IPS-20b (cell line): Measurements from ENCODE around the gene LRP1.
"Not testable (repeated sequence)": the region's sequence is repeated elsewhere in the genome, so short reads cannot be mapped to it uniquely, and the experiment has no call there.

ENCODE experiments used
- H3K27ac ChIP-seq: one replicate; pipeline ENCODE4 v1.5.1; 2013; ENCODE audit warnings: low read length
- H3K27me3 ChIP-seq: 2 replicates; pipeline ENCODE4 v1.6.1; 2013; ENCODE audit warnings: mild to moderate bottlenecking, low read length, inconsistent platforms; ENCODE audit not compliant: insufficient read depth
- H3K36me3 ChIP-seq: 2 replicates; pipeline ENCODE4 v1.6.1; 2013; ENCODE audit warnings: low read depth, mild to moderate bottlenecking, inconsistent platforms, low read length, moderate library complexity; ENCODE audit not compliant: insufficient read depth
- H3K4me1 ChIP-seq: 2 replicates; pipeline ENCODE4 v1.6.1; 2013; ENCODE audit warnings: mild to moderate bottlenecking, control low read depth, inconsistent platforms, low read length, moderate library complexity; ENCODE audit not compliant: insufficient read depth
- H3K4me3 ChIP-seq: 2 replicates; pipeline ENCODE4 v1.5.1; 2013; ENCODE audit warnings: mild to moderate bottlenecking, low read length, inconsistent platforms
- H3K9ac ChIP-seq: 2 replicates; pipeline ENCODE4 v1.6.1; 2013; ENCODE audit warnings: low read depth, mild to moderate bottlenecking, inconsistent platforms, low read length, moderate library complexity
- H3K9me3 ChIP-seq: 2 replicates; pipeline ENCODE4 v1.6.1; 2013; ENCODE audit warnings: mild to moderate bottlenecking, low read depth, low read length, inconsistent platforms; ENCODE audit not compliant: insufficient read depth

LRP1 gene

DNA sequence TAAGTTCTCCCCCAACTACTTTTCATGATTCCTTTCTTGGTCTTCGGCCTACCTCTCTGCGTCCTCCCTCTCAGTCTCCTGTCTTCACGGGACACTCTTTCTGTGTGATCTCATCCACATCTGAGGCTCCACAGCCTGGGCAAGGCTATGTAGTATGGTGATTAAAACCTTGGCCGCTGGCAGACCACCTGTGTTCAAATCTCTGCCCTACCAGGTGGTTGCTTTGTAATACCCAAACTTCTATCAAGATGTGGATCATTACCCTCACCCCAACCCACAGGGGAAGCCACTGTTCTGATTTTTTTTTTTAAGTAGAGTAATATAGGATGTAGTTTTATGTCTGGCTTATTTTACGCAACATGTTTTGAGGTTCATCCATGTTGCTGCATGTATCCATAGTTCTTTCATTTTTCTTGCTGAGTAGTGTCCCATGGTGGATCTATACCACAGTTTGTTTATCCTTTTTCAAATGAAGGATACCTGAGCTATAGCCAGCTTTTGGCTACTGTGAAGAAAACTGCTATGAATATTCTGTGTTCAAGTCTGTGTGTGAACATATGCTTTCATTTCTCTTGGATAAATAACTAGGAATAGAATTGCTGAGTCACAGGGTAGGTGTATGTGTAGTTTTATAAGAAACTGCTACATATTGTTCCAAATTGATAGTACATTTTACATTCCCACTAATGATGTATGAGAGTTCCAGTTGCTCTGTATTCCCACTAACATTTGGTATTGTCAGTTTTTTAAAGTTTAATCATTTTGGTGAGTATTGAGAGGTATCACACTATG, 8.8 kb upstream of the LRP1 start:
- no peaks in the 10 kb centered on the region for H3K4me1 ChIP-seq
- H3K9ac ChIP-seq: no peak overlapping the region
- H3K27me3 ChIP-seq: peaks cover 6% of the 10 kb centered on the region
- H3K4me3 ChIP-seq: no peak overlapping the region
- H3K9me3 ChIP-seq: no peaks in the 10 kb centered on the region
- H3K36me3 ChIP-seq: no peaks in the 10 kb centered on the region
- no peak overlapping the region for H3K27ac ChIP-seq

DNA sequence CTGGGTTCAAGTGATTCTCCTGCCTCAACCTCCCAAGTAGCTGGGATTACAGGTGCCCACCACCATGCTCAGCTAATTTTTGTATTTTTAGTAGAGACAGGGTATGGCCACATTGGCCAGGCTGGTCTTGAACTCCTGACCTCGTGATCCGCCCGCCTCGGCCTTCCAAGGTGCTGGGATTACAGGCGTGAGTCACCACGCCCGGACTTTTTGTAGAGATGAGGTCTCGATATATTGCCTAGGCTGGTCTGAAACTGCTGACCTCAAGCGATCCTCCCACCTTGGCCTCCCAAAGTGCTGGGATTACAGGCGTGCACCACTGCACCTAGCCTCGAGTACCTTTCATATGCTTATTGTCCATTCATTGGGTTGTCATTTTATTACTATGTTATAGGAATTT, 7.6 kb upstream of the LRP1 start:
- not testable (repeated sequence) for H3K9ac ChIP-seq, H3K4me1 ChIP-seq, H3K4me3 ChIP-seq, H3K27me3 ChIP-seq, H3K9me3 ChIP-seq, H3K27ac ChIP-seq, H3K36me3 ChIP-seq

DNA sequence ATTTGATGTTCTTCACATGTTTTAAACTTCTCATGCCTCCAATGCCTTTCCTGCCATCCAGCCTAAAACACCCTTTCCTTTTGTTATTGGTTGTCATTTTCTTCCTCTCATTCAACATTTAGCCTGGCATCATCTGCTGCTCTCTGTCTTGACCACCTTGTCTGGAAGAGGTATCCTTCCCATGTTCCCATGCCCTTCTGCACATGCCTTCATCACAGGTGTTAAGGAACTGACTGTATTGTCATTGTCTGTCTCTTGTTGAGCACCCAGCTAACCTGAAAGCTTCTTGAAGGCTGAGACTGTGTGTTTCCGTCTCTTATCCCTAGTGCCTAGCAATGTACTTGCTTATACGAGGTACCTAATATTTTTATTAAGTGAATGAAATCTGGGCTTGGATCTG, 4.5 kb upstream of the LRP1 start:
- no peaks in the 10 kb centered on the region for H3K9me3 ChIP-seq
- no peak overlapping the region for H3K4me3 ChIP-seq
- H3K9ac ChIP-seq: no peak overlapping the region
- no peaks in the 10 kb centered on the region for H3K4me1 ChIP-seq
- H3K27me3 ChIP-seq: peaks cover 7% of the 10 kb centered on the region; the same call in 1 of the 2 replicates
- no peak overlapping the region for H3K27ac ChIP-seq
- no peaks in the 10 kb centered on the region for H3K36me3 ChIP-seq

DNA sequence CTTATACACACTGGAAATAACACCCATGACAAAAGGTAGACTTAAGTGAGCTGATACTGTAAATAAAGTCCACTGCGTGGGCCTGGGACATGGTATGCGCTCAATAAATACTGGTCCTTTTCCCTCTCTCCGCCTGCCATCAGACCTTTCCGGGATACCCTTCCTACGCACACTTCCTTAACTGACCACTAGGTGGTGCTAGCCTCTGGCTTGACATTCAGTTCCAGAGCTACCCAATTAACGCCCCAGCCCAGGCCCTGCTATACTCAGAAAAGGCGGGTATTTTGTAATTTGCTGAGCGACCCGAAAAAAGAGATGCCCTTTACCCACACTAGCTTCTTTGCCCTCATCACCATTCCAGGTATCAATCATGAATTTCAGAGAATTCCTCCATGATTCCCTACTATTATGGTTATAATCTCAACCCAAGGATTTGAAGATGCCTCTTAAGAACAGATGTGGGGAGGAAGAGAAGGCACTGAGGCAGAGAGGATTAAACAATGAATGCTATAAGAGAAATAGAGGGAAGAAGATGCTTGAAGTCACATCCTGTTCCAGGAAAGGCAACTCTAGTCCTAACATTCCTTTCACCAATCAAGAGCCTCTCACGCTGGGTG, 3.9 kb upstream of the LRP1 start:
- H3K4me3 ChIP-seq: no peak overlapping the region
- H3K27ac ChIP-seq: no peak overlapping the region
- no peak overlapping the region for H3K9ac ChIP-seq
- H3K4me1 ChIP-seq: no peaks in the 10 kb centered on the region
- H3K9me3 ChIP-seq: no peaks in the 10 kb centered on the region
- H3K36me3 ChIP-seq: no peaks in the 10 kb centered on the region
- H3K27me3 ChIP-seq: peaks cover 7% of the 10 kb centered on the region; the same call in 1 of the 2 replicates

DNA sequence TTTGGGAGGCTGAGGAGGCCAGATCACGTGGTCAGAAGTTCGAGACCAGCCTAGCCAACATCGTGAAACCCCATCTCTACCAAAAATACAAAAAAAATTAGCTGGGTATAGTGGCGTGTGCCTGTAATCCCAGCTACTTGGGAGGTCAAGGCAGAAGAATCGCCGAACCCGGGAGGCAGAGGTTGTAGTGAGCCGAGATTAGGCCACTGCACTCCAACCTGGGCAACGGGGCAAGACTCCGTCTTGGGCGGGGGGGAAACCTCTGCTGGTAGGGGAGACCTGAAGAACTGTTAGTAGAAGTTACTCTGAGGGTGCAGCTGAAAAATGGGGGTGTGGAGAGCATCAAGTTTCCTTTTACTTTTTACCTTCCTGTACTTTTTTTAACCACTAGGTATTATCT, 2.2 kb upstream of the LRP1 start:
- Histone ChIP-seq H3K9ac (no peak overlapping the region), H3K36me3 (no peaks in the 10 kb centered on the region), H3K9me3 (no peaks in the 10 kb centered on the region), H3K27ac (no peak overlapping the region), H3K4me3 (no peak overlapping the region), H3K4me1 (peaks cover 15% of the 10 kb centered on the region), H3K27me3 (peaks cover 7% of the 10 kb centered on the region; the same call in 1 of the 2 replicates)

DNA sequence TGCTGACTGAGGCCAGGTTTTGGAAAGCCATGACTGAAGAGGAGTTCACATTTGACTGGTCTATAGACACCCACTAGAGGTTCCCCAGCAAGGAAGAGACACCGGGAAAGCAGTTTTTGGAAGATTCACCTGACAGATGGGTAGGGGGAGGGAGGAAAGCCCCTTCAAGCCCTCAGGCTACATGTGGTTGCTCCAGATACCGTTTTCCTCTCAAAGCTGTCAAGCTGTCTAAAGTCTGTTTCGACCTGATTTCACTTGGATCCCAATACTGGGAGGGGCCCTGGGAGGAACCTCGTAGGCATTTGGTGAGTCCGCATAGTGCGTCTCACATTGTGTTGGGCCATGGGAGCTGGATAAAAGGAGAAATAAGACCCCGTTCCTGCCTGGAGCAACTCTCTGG, 1.7 kb upstream of the LRP1 start:
- H3K27ac ChIP-seq: no peak overlapping the region

DNA sequence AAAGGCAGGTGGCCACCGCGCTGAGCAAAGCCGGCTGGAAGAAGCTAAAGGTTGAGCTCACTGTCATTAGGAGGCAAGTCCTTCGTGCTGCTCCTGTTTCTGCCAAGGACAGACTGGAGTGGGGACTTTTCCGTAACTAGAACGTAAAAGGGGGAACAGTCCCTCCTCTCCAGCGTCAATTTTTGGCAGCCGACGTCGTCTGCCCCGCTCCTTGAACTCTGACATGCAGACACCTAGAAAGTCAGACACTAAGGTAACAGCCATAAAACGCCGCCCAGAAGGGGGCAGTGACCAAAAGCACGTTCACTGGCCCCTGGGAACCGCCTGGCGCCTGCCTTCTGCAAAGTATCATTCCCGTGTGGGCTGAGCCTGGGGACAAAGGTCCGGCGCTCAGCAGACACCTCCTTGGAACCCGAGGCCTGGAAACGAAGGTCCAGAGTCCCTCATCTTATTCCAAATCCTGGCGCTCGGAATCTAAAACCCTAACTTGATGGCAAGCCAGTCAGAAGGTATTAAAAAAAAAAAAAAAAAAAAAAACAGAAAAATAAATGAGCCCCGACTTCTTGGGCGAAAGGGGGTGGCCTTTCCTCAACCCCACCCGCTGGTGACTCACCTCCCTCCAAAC, 1.1 kb upstream of the LRP1 start:
- Histone ChIP-seq H3K9me3 (no peaks in the 10 kb centered on the region), H3K36me3 (peaks cover 5% of the 10 kb centered on the region; the same call in 1 of the 2 replicates), H3K27me3 (peaks cover 7% of the 10 kb centered on the region; the same call in 1 of the 2 replicates), H3K4me3 (peak overlapping the region; percentile 94), H3K27ac (no peak overlapping the region), H3K9ac (peak overlapping the region; percentile 88; the same call in 1 of the 2 replicates), H3K4me1 (peaks cover 27% of the 10 kb centered on the region)

More for the DNA sequence above, 1.7 kb upstream of the LRP1 start:
- H3K4me1 ChIP-seq: peaks cover 20% of the 10 kb centered on the region
- H3K9me3 ChIP-seq: no peaks in the 10 kb centered on the region
- H3K9ac ChIP-seq: peak overlapping the region; percentile 88; the same call in 1 of the 2 replicates
- H3K36me3 ChIP-seq: no peaks in the 10 kb centered on the region
- H3K27me3 ChIP-seq: peaks cover 7% of the 10 kb centered on the region; the same call in 1 of the 2 replicates
- peak overlapping the region; percentile 94; the same call in 1 of the 2 replicates for H3K4me3 ChIP-seq

DNA sequence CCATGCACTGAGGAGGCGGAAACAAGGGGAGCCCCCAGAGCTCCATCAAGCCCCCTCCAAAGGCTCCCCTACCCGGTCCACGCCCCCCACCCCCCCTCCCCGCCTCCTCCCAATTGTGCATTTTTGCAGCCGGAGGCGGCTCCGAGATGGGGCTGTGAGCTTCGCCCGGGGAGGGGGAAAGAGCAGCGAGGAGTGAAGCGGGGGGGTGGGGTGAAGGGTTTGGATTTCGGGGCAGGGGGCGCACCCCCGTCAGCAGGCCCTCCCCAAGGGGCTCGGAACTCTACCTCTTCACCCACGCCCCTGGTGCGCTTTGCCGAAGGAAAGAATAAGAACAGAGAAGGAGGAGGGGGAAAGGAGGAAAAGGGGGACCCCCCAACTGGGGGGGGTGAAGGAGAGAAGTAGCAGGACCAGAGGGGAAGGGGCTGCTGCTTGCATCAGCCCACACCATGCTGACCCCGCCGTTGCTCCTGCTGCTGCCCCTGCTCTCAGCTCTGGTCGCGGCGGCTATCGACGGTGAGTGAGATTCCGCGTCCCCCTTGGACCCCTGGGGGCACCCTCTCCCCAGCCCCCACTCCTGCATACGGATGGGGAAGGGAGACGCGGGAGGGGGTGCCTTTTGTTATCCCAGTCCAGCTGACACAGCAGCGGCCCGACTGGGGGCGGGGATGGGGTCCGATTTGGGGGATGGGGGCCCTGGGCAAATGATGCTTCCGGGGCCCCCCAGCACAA, 400 bp downstream of the LRP1 start:
- H3K4me1 ChIP-seq: peaks cover 39% of the 10 kb centered on the region
- peaks cover 7% of the 10 kb centered on the region; the same call in 1 of the 2 replicates for H3K27me3 ChIP-seq
- peaks cover 5% of the 10 kb centered on the region; the same call in 1 of the 2 replicates for H3K36me3 ChIP-seq
- no peaks in the 10 kb centered on the region for H3K9me3 ChIP-seq
- H3K9ac ChIP-seq: peak overlapping the region; percentile 96; the same call in 1 of the 2 replicates
- H3K27ac ChIP-seq: peak overlapping the region; percentile 71
- peak overlapping the region; percentile 94 for H3K4me3 ChIP-seq

DNA sequence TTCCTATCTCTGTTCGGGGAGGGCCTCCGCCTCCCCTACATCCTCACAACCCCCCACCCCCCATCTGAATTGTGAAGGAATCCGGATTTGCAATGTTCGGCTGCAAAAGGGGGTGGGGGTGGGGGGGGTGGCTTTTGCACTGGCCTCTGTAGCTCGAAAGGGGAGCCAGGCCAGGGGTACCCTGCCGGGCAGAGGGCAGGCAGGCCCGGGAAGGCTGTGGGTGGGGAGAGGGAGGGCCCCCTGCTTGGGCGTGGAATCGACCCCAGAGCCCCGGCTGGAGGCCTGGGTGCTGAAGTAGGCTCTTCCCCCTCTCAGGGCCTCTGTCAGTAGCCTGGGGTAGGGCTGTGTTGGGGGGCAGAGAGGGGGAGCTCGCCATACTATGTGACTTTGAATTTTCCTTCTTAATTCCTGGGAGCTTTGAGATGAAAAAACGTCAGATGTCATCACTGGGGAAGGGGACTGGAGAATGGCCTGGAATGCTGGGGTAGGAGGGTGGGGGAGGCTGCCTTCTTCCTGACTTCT, 1.1 kb downstream of the LRP1 start:
- Histone ChIP-seq H3K4me1 (peaks cover 46% of the 10 kb centered on the region), H3K27ac (peak overlapping the region; percentile 71), H3K4me3 (peak overlapping the region; percentile 94), H3K27me3 (peaks cover 7% of the 10 kb centered on the region; the same call in 1 of the 2 replicates), H3K9ac (peak overlapping the region; percentile 96; the same call in 1 of the 2 replicates), H3K9me3 (no peaks in the 10 kb centered on the region), H3K36me3 (peaks cover 5% of the 10 kb centered on the region; the same call in 1 of the 2 replicates)

DNA sequence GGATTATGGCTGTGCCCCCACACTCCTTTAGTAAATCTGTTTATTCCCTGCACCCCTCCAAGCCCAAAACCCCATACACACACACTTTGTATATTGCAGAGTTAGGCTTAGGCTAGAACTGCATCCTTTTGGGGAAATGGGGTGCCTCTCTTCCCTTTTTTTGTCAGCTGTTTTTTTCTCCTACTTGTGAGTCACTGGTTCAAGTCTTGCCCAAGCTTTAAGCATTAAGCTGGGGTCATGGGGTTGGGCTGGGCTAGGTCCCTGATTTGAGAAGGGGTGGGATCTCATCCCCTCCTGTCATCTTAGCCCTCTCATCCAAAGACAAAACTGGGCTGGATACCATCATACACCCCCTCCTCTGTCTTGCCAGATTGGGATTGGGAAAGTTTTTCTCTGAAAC, 1.6 kb downstream of the LRP1 start:
- Histone ChIP-seq H3K27me3 (peaks cover 7% of the 10 kb centered on the region; the same call in 1 of the 2 replicates), H3K4me3 (peak overlapping the region; percentile 94), H3K9me3 (no peaks in the 10 kb centered on the region), H3K27ac (peak overlapping the region; percentile 71), H3K36me3 (peaks cover 5% of the 10 kb centered on the region; the same call in 1 of the 2 replicates), H3K9ac (peak overlapping the region; percentile 96; the same call in 1 of the 2 replicates), H3K4me1 (peaks cover 47% of the 10 kb centered on the region)

DNA sequence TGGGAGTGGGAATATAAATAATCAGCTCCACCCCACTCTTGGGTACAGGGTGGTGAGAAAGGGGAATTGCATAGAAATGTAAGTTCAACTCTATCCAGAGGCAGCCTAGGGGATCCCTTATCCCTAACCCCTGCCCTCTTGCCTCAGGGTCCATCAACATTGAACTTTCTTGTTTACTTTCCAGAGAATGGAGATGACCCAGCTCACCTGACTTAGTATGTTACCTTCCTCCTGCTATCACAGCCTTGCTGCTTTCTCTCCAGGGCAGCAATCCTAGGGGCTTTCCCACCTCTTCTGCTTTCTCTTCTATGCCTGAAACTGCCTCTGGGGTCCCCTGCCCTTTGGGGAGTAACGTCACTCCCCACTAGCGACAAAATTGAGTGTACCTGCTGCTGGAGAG, 2.7 kb downstream of the LRP1 start:
- Histone ChIP-seq H3K36me3 (peaks cover 5% of the 10 kb centered on the region; the same call in 1 of the 2 replicates), H3K4me3 (peak overlapping the region; percentile 94), H3K9me3 (no peaks in the 10 kb centered on the region), H3K9ac (peak overlapping the region; percentile 96; the same call in 1 of the 2 replicates), H3K4me1 (peaks cover 57% of the 10 kb centered on the region), H3K27ac (no peak overlapping the region), H3K27me3 (peaks cover 7% of the 10 kb centered on the region; the same call in 1 of the 2 replicates)
